ENCODE data around the gene CFB. TPM values are rescaled to one million over a fixed set of nuclear protein-coding genes. Genes with fewer than 3 reads are reported as not detected.

The CFB gene
- total and polyA plus RNA-seq, 2 of the 13 experiments (the other 11 are each of a cell fraction or from before 2014, with no cell fraction given) = 171 to 513 TPM

GRCh38 chr6:31927242-31927862 lies 18.5 kb upstream of the CFB start, which contains the start of gene C2 (continued):
- TF ChIP-seq, protein P1, sequence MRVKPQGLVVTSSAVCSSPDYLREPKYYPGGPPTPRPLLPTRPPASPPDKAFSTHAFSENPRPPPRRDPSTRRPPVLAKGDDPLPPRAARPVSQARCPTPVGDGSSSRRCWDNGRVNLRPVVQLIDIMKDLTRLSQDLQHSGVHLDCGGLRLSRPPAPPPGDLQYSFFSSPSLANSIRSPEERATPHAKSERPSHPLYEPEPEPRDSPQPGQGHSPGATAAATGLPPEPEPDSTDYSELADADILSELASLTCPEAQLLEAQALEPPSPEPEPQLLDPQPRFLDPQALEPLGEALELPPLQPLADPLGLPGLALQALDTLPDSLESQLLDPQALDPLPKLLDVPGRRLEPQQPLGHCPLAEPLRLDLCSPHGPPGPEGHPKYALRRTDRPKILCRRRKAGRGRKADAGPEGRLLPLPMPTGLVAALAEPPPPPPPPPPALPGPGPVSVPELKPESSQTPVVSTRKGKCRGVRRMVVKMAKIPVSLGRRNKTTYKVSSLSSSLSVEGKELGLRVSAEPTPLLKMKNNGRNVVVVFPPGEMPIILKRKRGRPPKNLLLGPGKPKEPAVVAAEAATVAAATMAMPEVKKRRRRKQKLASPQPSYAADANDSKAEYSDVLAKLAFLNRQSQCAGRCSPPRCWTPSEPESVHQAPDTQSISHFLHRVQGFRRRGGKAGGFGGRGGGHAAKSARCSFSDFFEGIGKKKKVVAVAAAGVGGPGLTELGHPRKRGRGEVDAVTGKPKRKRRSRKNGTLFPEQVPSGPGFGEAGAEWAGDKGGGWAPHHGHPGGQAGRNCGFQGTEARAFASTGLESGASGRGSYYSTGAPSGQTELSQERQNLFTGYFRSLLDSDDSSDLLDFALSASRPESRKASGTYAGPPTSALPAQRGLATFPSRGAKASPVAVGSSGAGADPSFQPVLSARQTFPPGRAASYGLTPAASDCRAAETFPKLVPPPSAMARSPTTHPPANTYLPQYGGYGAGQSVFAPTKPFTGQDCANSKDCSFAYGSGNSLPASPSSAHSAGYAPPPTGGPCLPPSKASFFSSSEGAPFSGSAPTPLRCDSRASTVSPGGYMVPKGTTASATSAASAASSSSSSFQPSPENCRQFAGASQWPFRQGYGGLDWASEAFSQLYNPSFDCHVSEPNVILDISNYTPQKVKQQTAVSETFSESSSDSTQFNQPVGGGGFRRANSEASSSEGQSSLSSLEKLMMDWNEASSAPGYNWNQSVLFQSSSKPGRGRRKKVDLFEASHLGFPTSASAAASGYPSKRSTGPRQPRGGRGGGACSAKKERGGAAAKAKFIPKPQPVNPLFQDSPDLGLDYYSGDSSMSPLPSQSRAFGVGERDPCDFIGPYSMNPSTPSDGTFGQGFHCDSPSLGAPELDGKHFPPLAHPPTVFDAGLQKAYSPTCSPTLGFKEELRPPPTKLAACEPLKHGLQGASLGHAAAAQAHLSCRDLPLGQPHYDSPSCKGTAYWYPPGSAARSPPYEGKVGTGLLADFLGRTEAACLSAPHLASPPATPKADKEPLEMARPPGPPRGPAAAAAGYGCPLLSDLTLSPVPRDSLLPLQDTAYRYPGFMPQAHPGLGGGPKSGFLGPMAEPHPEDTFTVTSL (CRISPR knock-in tag; IDR thresholded peaks at IDR 0.05; ENCODE audit: borderline replicate concordance) = peak; percentile 44; the same call in 1 of the 2 replicates
- peak; percentile 70 for TF ChIP-seq GATAD1 (CRISPR knock-in tag; IDR thresholded peaks at IDR 0.05)
- peak; percentile 67 for TF ChIP-seq HMG20B (CRISPR knock-in tag; conservative IDR thresholded peaks at IDR 0.05)
- TF ChIP-seq EHMT2 (IDR thresholded peaks at IDR 0.05; ENCODE audit: borderline replicate concordance, low read depth, low read length) = peak; percentile 50; the same call in 1 of the 2 replicates
- no peak for TF ChIP-seq ZNF317 (CRISPR knock-in tag; IDR thresholded peaks at IDR 0.05)
- TF ChIP-seq U2AF2 (IDR thresholded peaks at IDR 0.05; ENCODE audit: low read depth, low read length) = no peak
- TF ChIP-seq ZNF879 (CRISPR knock-in tag; IDR thresholded peaks at IDR 0.05) = no peak
- peak; percentile 98 for TF ChIP-seq PRDM10 (CRISPR knock-in tag; IDR thresholded peaks at IDR 0.05; ENCODE audit: low read depth)
- TF ChIP-seq MED1 (CRISPR knock-in tag; IDR thresholded peaks at IDR 0.05) = peak; percentile 96
- TF ChIP-seq ZNF547 (CRISPR knock-in tag; IDR thresholded peaks at IDR 0.05) = peak; percentile 6
- TF ChIP-seq, protein P2, sequence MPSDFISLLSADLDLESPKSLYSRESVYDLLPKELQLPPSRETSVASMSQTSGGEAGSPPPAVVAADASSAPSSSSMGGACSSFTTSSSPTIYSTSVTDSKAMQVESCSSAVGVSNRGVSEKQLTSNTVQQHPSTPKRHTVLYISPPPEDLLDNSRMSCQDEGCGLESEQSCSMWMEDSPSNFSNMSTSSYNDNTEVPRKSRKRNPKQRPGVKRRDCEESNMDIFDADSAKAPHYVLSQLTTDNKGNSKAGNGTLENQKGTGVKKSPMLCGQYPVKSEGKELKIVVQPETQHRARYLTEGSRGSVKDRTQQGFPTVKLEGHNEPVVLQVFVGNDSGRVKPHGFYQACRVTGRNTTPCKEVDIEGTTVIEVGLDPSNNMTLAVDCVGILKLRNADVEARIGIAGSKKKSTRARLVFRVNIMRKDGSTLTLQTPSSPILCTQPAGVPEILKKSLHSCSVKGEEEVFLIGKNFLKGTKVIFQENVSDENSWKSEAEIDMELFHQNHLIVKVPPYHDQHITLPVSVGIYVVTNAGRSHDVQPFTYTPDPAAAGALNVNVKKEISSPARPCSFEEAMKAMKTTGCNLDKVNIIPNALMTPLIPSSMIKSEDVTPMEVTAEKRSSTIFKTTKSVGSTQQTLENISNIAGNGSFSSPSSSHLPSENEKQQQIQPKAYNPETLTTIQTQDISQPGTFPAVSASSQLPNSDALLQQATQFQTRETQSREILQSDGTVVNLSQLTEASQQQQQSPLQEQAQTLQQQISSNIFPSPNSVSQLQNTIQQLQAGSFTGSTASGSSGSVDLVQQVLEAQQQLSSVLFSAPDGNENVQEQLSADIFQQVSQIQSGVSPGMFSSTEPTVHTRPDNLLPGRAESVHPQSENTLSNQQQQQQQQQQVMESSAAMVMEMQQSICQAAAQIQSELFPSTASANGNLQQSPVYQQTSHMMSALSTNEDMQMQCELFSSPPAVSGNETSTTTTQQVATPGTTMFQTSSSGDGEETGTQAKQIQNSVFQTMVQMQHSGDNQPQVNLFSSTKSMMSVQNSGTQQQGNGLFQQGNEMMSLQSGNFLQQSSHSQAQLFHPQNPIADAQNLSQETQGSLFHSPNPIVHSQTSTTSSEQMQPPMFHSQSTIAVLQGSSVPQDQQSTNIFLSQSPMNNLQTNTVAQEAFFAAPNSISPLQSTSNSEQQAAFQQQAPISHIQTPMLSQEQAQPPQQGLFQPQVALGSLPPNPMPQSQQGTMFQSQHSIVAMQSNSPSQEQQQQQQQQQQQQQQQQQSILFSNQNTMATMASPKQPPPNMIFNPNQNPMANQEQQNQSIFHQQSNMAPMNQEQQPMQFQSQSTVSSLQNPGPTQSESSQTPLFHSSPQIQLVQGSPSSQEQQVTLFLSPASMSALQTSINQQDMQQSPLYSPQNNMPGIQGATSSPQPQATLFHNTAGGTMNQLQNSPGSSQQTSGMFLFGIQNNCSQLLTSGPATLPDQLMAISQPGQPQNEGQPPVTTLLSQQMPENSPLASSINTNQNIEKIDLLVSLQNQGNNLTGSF (CRISPR knock-in tag; IDR thresholded peaks at IDR 0.05) = no peak
- TF ChIP-seq, protein P3, sequence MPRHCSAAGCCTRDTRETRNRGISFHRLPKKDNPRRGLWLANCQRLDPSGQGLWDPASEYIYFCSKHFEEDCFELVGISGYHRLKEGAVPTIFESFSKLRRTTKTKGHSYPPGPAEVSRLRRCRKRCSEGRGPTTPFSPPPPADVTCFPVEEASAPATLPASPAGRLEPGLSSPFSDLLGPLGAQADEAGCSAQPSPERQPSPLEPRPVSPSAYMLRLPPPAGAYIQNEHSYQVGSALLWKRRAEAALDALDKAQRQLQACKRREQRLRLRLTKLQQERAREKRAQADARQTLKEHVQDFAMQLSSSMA (CRISPR knock-in tag; IDR thresholded peaks at IDR 0.05) = no peak
- no peak for TF ChIP-seq U2AF1 (optimal IDR thresholded peaks at IDR 0.05; ENCODE audit: low read depth, low read length)
- TF ChIP-seq SATB2 (CRISPR knock-in tag; IDR thresholded peaks at IDR 0.05) = no peak
